IMR-90 (cell line): ENCODE results near the gene TMEM38B. TPM values are rescaled to one million over a fixed set of nuclear protein-coding genes. Genes with fewer than 3 reads are reported as not detected.

ENCODE experiments used
- ATAC-seq: fragments of 200-7000 bp; cut with Tn5 transposase; 2 replicates; pipeline ENCODE4 v1.9.1; 2020; ENCODE audit warnings: low read depth, mild to moderate bottlenecking, moderate library complexity
- BruUV-seq: library from RNA; stranded (reverse); fragments of 400-500 nt; replicated peaks from 2 replicates; lab custom pipeline; 2021; lab: Mats Ljungman, UMichigan
- CTCF ChIA-PET: fragments of 300-600 bp; formaldehyde crosslinking; extraction: SDS; loops from one replicate; lab custom pipeline; 2021; ENCODE audit warnings: antibody characterized with exemption; lab: Yijun Ruan, JAX
- POLR2A ChIA-PET: fragments of 300-600 bp; sonication (Branson Sonifier 250); formaldehyde crosslinking; loops from one replicate; lab custom pipeline; 2022; ENCODE audit warnings: antibody characterized with exemption; ENCODE audit not compliant: unreplicated experiment; lab: Charles Lee
- DNase-seq: peaks from one replicate; pipeline ENCODE4 v3.0.0; 2013
- H2AFZ ChIP-seq: replicated peaks from 2 replicates; pipeline ENCODE3; 2013; ENCODE audit warnings: low read length, mild to moderate bottlenecking; ENCODE audit not compliant: poor library complexity
- H2AK5ac ChIP-seq: 2 replicates; pipeline ENCODE4 v1.6.1; 2013; ENCODE audit warnings: low read depth, low read length, inconsistent platforms
- H2AK9ac ChIP-seq: replicated peaks from 2 replicates; pipeline ENCODE3; 2013; ENCODE audit warnings: mild to moderate bottlenecking, low read depth, low read length, moderate library complexity; ENCODE audit not compliant: poor library complexity
- H2BK120ac ChIP-seq: 2 replicates; pipeline ENCODE4 v1.6.1; 2013; ENCODE audit warnings: low read depth, low read length, inconsistent platforms
- H2BK15ac ChIP-seq: 3 replicates; pipeline ENCODE4 v1.6.1; 2013; ENCODE audit warnings: low read depth, low read length, inconsistent platforms
- H2BK20ac ChIP-seq: 2 replicates; pipeline ENCODE4 v1.6.1; 2013; ENCODE audit warnings: low read depth, mild to moderate bottlenecking, inconsistent platforms, low read length, moderate library complexity
- H2BK5ac ChIP-seq: 2 replicates; pipeline ENCODE4 v1.6.1; 2013; ENCODE audit warnings: mild to moderate bottlenecking, low read depth, low read length, inconsistent platforms; ENCODE audit not compliant: poor library complexity, severe bottlenecking
- H3K14ac ChIP-seq: replicated peaks from 2 replicates; pipeline ENCODE4 v1.6.1; 2013; ENCODE audit warnings: low read depth, low read length, inconsistent platforms
- H3K18ac ChIP-seq: 2 replicates; pipeline ENCODE4 v1.6.1; 2013; ENCODE audit warnings: low read depth, low read length, control low read depth
- H3K23ac ChIP-seq: 2 replicates; pipeline ENCODE4 v1.6.1; 2013; ENCODE audit warnings: low read depth, low read length, inconsistent platforms
- H3K27ac ChIP-seq: 2 replicates; pipeline ENCODE4 v1.5.1; 2013; ENCODE audit warnings: mild to moderate bottlenecking, control low read depth, low read length; ENCODE audit not compliant: insufficient read depth
- H3K27me3 ChIP-seq: 2 replicates; pipeline ENCODE4 v1.6.1; 2013; ENCODE audit warnings: low read length; ENCODE audit not compliant: control insufficient read depth, insufficient read depth
- H3K36me3 ChIP-seq: 2 replicates; pipeline ENCODE4 v1.6.1; 2013; ENCODE audit warnings: low read length, mixed read lengths; ENCODE audit not compliant: control insufficient read depth, insufficient read depth
- H3K4ac ChIP-seq: 2 replicates; pipeline ENCODE4 v1.6.1; 2013; ENCODE audit warnings: low read depth, low read length, inconsistent platforms
- H3K4me1 ChIP-seq: 2 replicates; pipeline ENCODE4 v1.6.1; 2013; ENCODE audit warnings: low read length, mixed read lengths; ENCODE audit not compliant: control insufficient read depth, insufficient read depth
- H3K4me2 ChIP-seq: 2 replicates; pipeline ENCODE4 v1.6.1; 2013; ENCODE audit warnings: low read depth, mild to moderate bottlenecking, control low read depth, low read length, moderate library complexity
- H3K4me3 ChIP-seq: 2 replicates; pipeline ENCODE4 v1.5.1; 2013; ENCODE audit warnings: low read depth, mild to moderate bottlenecking, control low read depth, low read length, moderate library complexity; ENCODE audit not compliant: insufficient read depth
- H3K56ac ChIP-seq: 2 replicates; pipeline ENCODE4 v1.6.1; 2013; ENCODE audit warnings: low read length, inconsistent platforms; ENCODE audit not compliant: insufficient read depth; ENCODE audit errors: extremely low read depth
- H3K79me1 ChIP-seq, 2 experiments: 2 replicates each; pipeline ENCODE4 v1.6.1; 2013; ENCODE audit warnings: low read length in 2 of 2, inconsistent platforms in 1 of 2, low read depth in 1 of 2
- H3K9ac ChIP-seq: 2 replicates; pipeline ENCODE4 v1.6.1; 2013; ENCODE audit warnings: low read depth, low read length, control low read depth
- H3K9me1 ChIP-seq: 2 replicates; pipeline ENCODE4 v1.6.1; 2013; ENCODE audit warnings: low read length, inconsistent platforms; ENCODE audit not compliant: insufficient read depth
- H3K9me3 ChIP-seq: 2 replicates; pipeline ENCODE4 v1.6.1; 2013; ENCODE audit warnings: low read length; ENCODE audit not compliant: control insufficient read depth, insufficient read depth
- H4K20me1 ChIP-seq: 2 replicates; pipeline ENCODE4 v1.6.1; 2013; ENCODE audit warnings: low read length, inconsistent platforms; ENCODE audit not compliant: insufficient read depth
- H4K5ac ChIP-seq: 2 replicates; pipeline ENCODE4 v1.6.1; 2013; ENCODE audit warnings: mild to moderate bottlenecking, low read depth, low read length, control low read depth
- H4K8ac ChIP-seq, 2 experiments: 2 replicates each; pipeline ENCODE4 v1.6.1; 2013; ENCODE audit warnings: low read depth in 2 of 2, low read length in 2 of 2, control low read depth in 1 of 2, inconsistent platforms in 1 of 2
- H4K91ac ChIP-seq: 2 replicates; pipeline ENCODE4 v1.6.1; 2013; ENCODE audit warnings: low read depth, low read length, inconsistent platforms; ENCODE audit not compliant: insufficient read depth
- BHLHE40 ChIP-seq: fragments of 150-350 bp; IDR thresholded peaks from 2 replicates; pipeline ENCODE4 v1.6.1; 2016; ENCODE audit warnings: mild to moderate bottlenecking, low read depth, low read length
- CEBPB ChIP-seq: IDR thresholded peaks from 2 replicates; pipeline ENCODE4 v1.6.1; 2012; ENCODE audit warnings: low read depth, low read length, improper control_type of control experiment
- CHD1 ChIP-seq: IDR thresholded peaks from 2 replicates; pipeline ENCODE4 v1.6.1; 2012; ENCODE audit warnings: low read depth, low read length, improper control_type of control experiment
- FOS ChIP-seq: fragments of 150-350 bp; IDR thresholded peaks from 2 replicates; pipeline ENCODE4 v1.6.1; 2016; ENCODE audit warnings: low read depth, low read length
- MAFK ChIP-seq: IDR thresholded peaks from 2 replicates; pipeline ENCODE4 v1.6.1; 2012; ENCODE audit warnings: low read depth, low read length, improper control_type of control experiment
- MAZ ChIP-seq: IDR thresholded peaks from 2 replicates; pipeline ENCODE4 v1.6.1; 2012; ENCODE audit warnings: low read depth, mild to moderate bottlenecking, low read length, improper control_type of control experiment, moderate library complexity, borderline replicate concordance
- MXI1 ChIP-seq: IDR thresholded peaks from 2 replicates; pipeline ENCODE4 v1.6.1; 2012; ENCODE audit warnings: low read depth, mild to moderate bottlenecking, low read length, moderate library complexity, borderline replicate concordance
- NFE2L2 ChIP-seq: fragments of 150-350 bp; IDR thresholded peaks from 2 replicates; pipeline ENCODE4 v1.6.1; 2016; ENCODE audit warnings: low read depth, mild to moderate bottlenecking, low read length
- POLR2A ChIP-seq: IDR thresholded peaks from 2 replicates; pipeline ENCODE4 v1.6.1; 2012; ENCODE audit warnings: mild to moderate bottlenecking, low read depth, low read length
- RAD21 ChIP-seq: IDR thresholded peaks from 2 replicates; pipeline ENCODE4 v1.6.1; 2012; ENCODE audit warnings: low read length, improper control_type of control experiment
- RCOR1 ChIP-seq: IDR thresholded peaks from 2 replicates; pipeline ENCODE4 v1.6.1; 2012; ENCODE audit warnings: mild to moderate bottlenecking, low read length, improper control_type of control experiment; ENCODE audit not compliant: insufficient replicate concordance
- RFX5 ChIP-seq: IDR thresholded peaks from 2 replicates; pipeline ENCODE4 v1.8.0; 2012; ENCODE audit warnings: low read depth, mild to moderate bottlenecking, low read length, moderate library complexity
- SMC3 ChIP-seq: fragments of 150-350 bp; IDR thresholded peaks from 2 replicates; pipeline ENCODE4 v1.6.1; 2016; ENCODE audit warnings: low read depth, mild to moderate bottlenecking, antibody characterized with exemption, low read length, moderate library complexity
- WGBS, 2 experiments: methylation state at CpG; one replicate each; pipeline versions ENCODE4 v1.1.5 to v1.1.7; 2013; ENCODE audit warnings: missing lambda C conversion rate in 2 of 2; ENCODE audit not compliant: insufficient read length in 1 of 2; ENCODE audit errors: extremely low coverage in 2 of 2; 5-methylcytosine and 5-hydroxymethylcytosine counted together
- dilution Hi-C: fragments of 300-500 bp; cut with HindIII; formaldehyde crosslinking; loops from one replicate; pipeline ENCODE4 v1.14.3; 2018; ENCODE audit warnings: low sequenced_read_pairs; ENCODE audit not compliant: unreplicated experiment
- in situ Hi-C: fragments of 300-500 bp; cut with MboI; formaldehyde crosslinking; loops from 3 replicates; pipeline ENCODE4 v1.14.3; 2019; ENCODE audit warnings: low sequenced_read_pairs, inconsistent platforms, mixed read lengths
- intact Hi-C: fragments of 100-400 bp; cut with micrococcal nuclease; formaldehyde crosslinking; loops from 2 replicates; pipeline ENCODE4 v1.10.0; 2022
- polyA plus RNA-seq, 3 experiments: library from polyadenylated mRNA; depleted of rRNA; stranded (reverse); fragments of >200 nt; gene quantifications; 2 replicates each; pipeline ENCODE4 v1.2.3, GENCODE V29; 2012; ENCODE audit warnings: low replicate concordance in 1 of 3
- total RNA-seq: library from RNA; depleted of rRNA; stranded (reverse); fragments of >200 nt; gene quantifications from 2 replicates; pipeline ENCODE4 v1.2.3, GENCODE V29; 2012
- TF ChIP-seq, protein P1 (sequence below): fragments of 150-350 bp; IDR thresholded peaks from 2 replicates; pipeline ENCODE4 v1.6.1; 2017; ENCODE audit warnings: mild to moderate bottlenecking, antibody characterized with exemption, low read length, low read depth
- TF ChIP-seq, protein P2 (sequence below): conservative IDR thresholded peaks from 2 replicates; pipeline ENCODE4 v1.5.1; 2012; ENCODE audit warnings: mild to moderate bottlenecking, low read depth, low read length, improper control_type of control experiment
- TF ChIP-seq, protein P3 (sequence below): fragments of 150-350 bp; IDR thresholded peaks from 2 replicates; pipeline ENCODE4 v1.6.1; 2016; ENCODE audit warnings: low read depth, mild to moderate bottlenecking, low read length, moderate library complexity, borderline replicate concordance

Gene TMEM38B
- total and polyA plus RNA-seq, 2 of the 4 experiments (the other 2 are of a cell fraction), result 3.3 to 11.5 TPM

DNA sequence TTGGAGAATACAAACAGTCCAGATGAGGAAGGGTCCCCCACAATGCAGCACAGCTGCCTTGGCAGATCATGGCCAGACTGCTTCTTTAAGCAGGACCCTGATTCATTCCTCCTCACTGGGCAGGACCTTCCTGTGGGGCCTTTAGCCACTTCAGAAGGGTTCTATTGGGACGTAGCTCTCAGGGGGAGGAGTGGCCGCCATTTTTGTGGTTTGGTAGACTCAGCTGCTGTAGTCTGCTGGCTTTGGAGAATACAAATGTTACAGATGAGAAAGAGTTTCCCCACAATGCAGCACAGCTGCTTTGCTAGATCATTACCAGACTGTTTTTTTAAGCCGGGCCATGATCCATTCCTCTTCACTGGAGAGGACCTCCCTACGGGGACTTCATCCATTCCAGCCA lies 57.4 kb downstream of the TMEM38B start:
- H4K5ac ChIP-seq, result no peak overlapping the region
- no TSS peak for BruUV-seq
- in situ Hi-C loops, result no loop called here

More for the DNA sequence above, 57.4 kb downstream of the TMEM38B start:
- no peak overlapping the region for H2BK120ac ChIP-seq
- no peak for ATAC-seq
- H3K9ac ChIP-seq, result no peak overlapping the region
- WGBS, 2 experiments, result no CpG with 5 or more reads among the region's 4 CpGs
- H3K9me1 ChIP-seq, result no peaks in the 10 kb centered on the region
- no peak overlapping the region for H4K8ac ChIP-seq
- intact Hi-C loops (no loop called here), dilution Hi-C loops (no loop called here)
- no peak for DNase-seq
- H3K9me3 ChIP-seq, result no peaks in the 10 kb centered on the region
- no peaks in the 10 kb centered on the region for H3K4me1 ChIP-seq
- no peaks in the 10 kb centered on the region for H4K20me1 ChIP-seq
- no peaks in the 10 kb centered on the region for H3K27me3 ChIP-seq
- POLR2A ChIA-PET, result no interaction called here
- H2AK5ac ChIP-seq, result no peak overlapping the region
- no peak overlapping the region for H4K91ac ChIP-seq
- H3K4ac ChIP-seq, result no peak overlapping the region
- H2AFZ ChIP-seq, result no peak overlapping the region
- no peak overlapping the region for H2AK9ac ChIP-seq
- no peak overlapping the region for H2BK15ac ChIP-seq
- H3K23ac ChIP-seq, result no peak overlapping the region
- no peak overlapping the region for H3K14ac ChIP-seq
- no peaks in the 10 kb centered on the region for H3K79me1 ChIP-seq
- TF ChIP-seq MAZ (no peak), FOS (no peak), RAD21 (no peak), CEBPB (no peak), MXI1 (no peak), POLR2A (no peak), CHD1 (no peak), SMC3 (no peak), MAFK (no peak), BHLHE40 (no peak), NFE2L2 (no peak), RCOR1 (no peak), RFX5 (no peak)
- TF ChIP-seq, protein P1, sequence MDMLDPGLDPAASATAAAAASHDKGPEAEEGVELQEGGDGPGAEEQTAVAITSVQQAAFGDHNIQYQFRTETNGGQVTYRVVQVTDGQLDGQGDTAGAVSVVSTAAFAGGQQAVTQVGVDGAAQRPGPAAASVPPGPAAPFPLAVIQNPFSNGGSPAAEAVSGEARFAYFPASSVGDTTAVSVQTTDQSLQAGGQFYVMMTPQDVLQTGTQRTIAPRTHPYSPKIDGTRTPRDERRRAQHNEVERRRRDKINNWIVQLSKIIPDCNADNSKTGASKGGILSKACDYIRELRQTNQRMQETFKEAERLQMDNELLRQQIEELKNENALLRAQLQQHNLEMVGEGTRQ, result no peak
- TF ChIP-seq, protein P2, sequence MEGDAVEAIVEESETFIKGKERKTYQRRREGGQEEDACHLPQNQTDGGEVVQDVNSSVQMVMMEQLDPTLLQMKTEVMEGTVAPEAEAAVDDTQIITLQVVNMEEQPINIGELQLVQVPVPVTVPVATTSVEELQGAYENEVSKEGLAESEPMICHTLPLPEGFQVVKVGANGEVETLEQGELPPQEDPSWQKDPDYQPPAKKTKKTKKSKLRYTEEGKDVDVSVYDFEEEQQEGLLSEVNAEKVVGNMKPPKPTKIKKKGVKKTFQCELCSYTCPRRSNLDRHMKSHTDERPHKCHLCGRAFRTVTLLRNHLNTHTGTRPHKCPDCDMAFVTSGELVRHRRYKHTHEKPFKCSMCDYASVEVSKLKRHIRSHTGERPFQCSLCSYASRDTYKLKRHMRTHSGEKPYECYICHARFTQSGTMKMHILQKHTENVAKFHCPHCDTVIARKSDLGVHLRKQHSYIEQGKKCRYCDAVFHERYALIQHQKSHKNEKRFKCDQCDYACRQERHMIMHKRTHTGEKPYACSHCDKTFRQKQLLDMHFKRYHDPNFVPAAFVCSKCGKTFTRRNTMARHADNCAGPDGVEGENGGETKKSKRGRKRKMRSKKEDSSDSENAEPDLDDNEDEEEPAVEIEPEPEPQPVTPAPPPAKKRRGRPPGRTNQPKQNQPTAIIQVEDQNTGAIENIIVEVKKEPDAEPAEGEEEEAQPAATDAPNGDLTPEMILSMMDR, result no peak
- TF ChIP-seq, protein P3, sequence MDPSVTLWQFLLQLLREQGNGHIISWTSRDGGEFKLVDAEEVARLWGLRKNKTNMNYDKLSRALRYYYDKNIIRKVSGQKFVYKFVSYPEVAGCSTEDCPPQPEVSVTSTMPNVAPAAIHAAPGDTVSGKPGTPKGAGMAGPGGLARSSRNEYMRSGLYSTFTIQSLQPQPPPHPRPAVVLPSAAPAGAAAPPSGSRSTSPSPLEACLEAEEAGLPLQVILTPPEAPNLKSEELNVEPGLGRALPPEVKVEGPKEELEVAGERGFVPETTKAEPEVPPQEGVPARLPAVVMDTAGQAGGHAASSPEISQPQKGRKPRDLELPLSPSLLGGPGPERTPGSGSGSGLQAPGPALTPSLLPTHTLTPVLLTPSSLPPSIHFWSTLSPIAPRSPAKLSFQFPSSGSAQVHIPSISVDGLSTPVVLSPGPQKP, result no peak
- H3K18ac ChIP-seq, result no peak overlapping the region
- no peak overlapping the region for H3K4me2 ChIP-seq
- CTCF ChIA-PET, result no interaction called here
- H3K56ac ChIP-seq, result no peak overlapping the region
- no peaks in the 10 kb centered on the region for H3K36me3 ChIP-seq
- H2BK20ac ChIP-seq, result no peak overlapping the region
- no peak overlapping the region for H2BK5ac ChIP-seq
- no peak overlapping the region for H3K4me3 ChIP-seq
- no peak overlapping the region for H3K27ac ChIP-seq
